GM12891 (cell line): ENCODE data around the gene FAM53A.

ENCODE experiments used
- PAX5 ChIP-seq: IDR thresholded peaks from 2 replicates; pipeline ENCODE4 v1.6.1; 2011; ENCODE audit warnings: low read length, moderate library complexity, mild to moderate bottlenecking; ENCODE audit not compliant: insufficient read depth, severe bottlenecking
- POLR2A ChIP-seq: IDR thresholded peaks from 2 replicates; pipeline ENCODE4 v1.6.1; 2011; ENCODE audit warnings: low read depth, low read length, control low read depth
- POLR2AphosphoS5 ChIP-seq: IDR thresholded peaks from 2 replicates; pipeline ENCODE4 v1.6.1; 2011; ENCODE audit warnings: low read depth, low read length, control low read depth
- POU2F2 ChIP-seq: IDR thresholded peaks from 2 replicates; pipeline ENCODE4 v1.6.1; 2011; ENCODE audit warnings: low read depth, mild to moderate bottlenecking, control low read depth, low read length, moderate library complexity
- SPI1 ChIP-seq: IDR thresholded peaks from 2 replicates; pipeline ENCODE4 v1.6.1; 2011; ENCODE audit warnings: low read depth, low read length, control low read depth
- TAF1 ChIP-seq: IDR thresholded peaks from 2 replicates; pipeline ENCODE4 v1.6.1; 2011; ENCODE audit warnings: low read depth, low read length, control low read depth

DNA sequence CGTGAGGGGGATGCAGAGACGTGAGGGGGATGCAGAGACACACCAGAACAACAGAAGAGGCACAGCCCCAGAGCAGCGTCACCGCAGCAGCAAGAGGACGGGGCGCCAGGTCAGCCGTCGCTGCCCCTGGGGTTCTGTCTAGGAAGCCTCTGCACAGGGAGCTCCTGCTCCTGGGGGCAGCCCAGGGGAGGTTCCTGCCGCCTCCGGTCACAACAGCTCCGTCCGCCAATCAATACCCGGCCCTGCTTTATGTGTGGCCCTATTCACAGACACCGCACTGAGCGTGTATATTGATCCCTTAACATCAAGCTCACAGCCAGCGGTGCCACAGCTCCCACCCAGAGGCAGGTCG, 69.6 kb downstream of the FAM53A start:
- TF ChIP-seq TAF1 (no peak), POLR2AphosphoS5 (no peak), POU2F2 (no peak), PAX5 (no peak), POLR2A (no peak), SPI1 (no peak)
